Thoracic aorta (tissue), 2 donors: ENCODE data around the gene CAPZA2. TPM values are rescaled to one million over a fixed set of nuclear protein-coding genes. Genes with fewer than 3 reads are reported as not detected.

Source experiments
- ATAC-seq: fragments of 150-250 bp; one replicate; pipeline ENCODE4 v1.8.0; 2017; ENCODE audit warnings: low read depth; ENCODE audit not compliant: insufficient number of reproducible peaks, low FRiP score
- DNase-seq: peaks from one replicate; pipeline ENCODE4 v3.0.0-alpha.2; 2020; ENCODE audit warnings: low spot score
- H3K27ac ChIP-seq, 2 donors: fragments of 200-600 bp; sonication (generic); 1 replicate in 1 of 2; 2 replicates in 1 of 2; pipeline ENCODE4 v1.5.1; 2016; ENCODE audit warnings: mild to moderate bottlenecking in 2 of 2, moderate library complexity in 2 of 2
- H3K27me3 ChIP-seq: fragments of 200-600 bp; sonication (generic); replicated peaks from 2 replicates; pipeline ENCODE4 v1.6.0; 2016; ENCODE audit warnings: mild to moderate bottlenecking; ENCODE audit not compliant: insufficient read depth
- H3K36me3 ChIP-seq: fragments of 200-600 bp; sonication (generic); one replicate; pipeline ENCODE4 v1.5.1; 2016
- H3K4me1 ChIP-seq, 2 donors: fragments of 200-600 bp; sonication (generic); 1 replicate in 1 of 2; 2 replicates in 1 of 2; pipeline versions ENCODE4 v1.5.1 to v1.6.0; 2016; ENCODE audit warnings: low read depth in 2 of 2, mild to moderate bottlenecking in 1 of 2; ENCODE audit not compliant: control insufficient read depth in 1 of 2
- H3K4me3 ChIP-seq: fragments of 200-600 bp; sonication (generic); 2 replicates; pipeline ENCODE4 v1.5.1; 2016; ENCODE audit warnings: mild to moderate bottlenecking
- H3K9me3 ChIP-seq: fragments of 200-600 bp; sonication (generic); 2 replicates; pipeline ENCODE4 v1.5.1; 2016
- CTCF ChIP-seq: fragments of 200-600 bp; sonication (generic); IDR thresholded peaks from one replicate; pipeline ENCODE4 v1.5.1; 2019; ENCODE audit warnings: antibody characterized with exemption
- total RNA-seq, 2 donors: library from RNA; depleted of rRNA; stranded (reverse); fragments of >200 nt; gene quantifications; one replicate each; pipeline versions ENCODE4 v1.1.0 to v1.2.3, GENCODE V29; 2016

Gene CAPZA2
- total RNA-seq, 2 donors from 2014 or later, result 69.0 to 141 TPM

DNA sequence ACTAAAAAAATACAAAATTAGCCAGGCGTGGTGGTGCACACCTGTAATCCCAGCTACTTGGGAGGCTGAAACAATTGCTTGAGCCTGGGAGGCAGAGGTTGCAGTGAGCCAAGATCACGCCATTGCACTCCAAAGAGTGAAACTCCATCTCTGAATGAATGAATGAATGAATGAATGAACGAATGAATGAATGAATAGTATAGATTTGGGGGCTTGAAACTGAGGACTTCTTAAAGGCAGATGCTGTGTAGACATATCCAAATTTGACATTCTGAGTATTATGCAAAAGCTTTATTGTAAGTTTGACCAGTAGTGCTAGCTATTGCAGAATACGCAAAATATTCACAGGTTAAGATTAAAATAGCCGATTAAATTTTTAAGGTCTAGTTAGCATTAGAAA lies 60.2 kb downstream of the CAPZA2 start:
- no peak for TF ChIP-seq CTCF
- no peak for ATAC-seq
- H3K4me1 ChIP-seq, result no peaks in the 10 kb centered on the region

GRCh38 chr7:116924741-116925140 lies 62.4 kb downstream of the CAPZA2 start:
- Histone ChIP-seq H3K36me3 (no peaks in the 10 kb centered on the region), H3K4me1 (no peaks in the 10 kb centered on the region), H3K9me3 (no peaks in the 10 kb centered on the region), H3K27me3 (no peaks in the 10 kb centered on the region), H3K4me3 (no peak overlapping the region), H3K27ac (no peak overlapping the region)
- TF ChIP-seq CTCF, result no peak
- no peak for ATAC-seq
- DNase-seq, result no peak

More for the DNA sequence above, 60.2 kb downstream of the CAPZA2 start:
- Histone ChIP-seq H3K4me3 (no peak overlapping the region), H3K9me3 (no peaks in the 10 kb centered on the region), H3K36me3 (peaks cover 7% of the 10 kb centered on the region), H3K27ac (no peak overlapping the region), H3K27me3 (no peaks in the 10 kb centered on the region)
- no peak for DNase-seq

DNA sequence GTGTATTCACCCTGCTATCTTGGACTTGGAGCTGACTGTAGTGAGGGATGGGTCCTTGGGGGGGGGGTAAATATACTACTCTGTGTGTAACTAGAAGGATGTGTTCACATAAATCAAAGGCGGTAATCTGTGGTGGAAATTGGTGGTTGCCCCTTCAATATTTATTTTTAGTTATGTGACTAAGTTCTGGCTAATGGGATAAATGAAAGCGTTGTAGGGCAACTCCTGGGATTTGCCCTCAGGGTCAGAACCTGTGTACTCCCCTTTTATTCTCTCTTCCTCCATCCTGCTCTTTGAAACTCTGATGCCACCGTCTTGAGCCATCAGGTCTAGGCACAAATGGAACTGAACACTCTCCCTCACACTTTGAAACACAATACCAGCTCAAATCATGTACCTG lies 66.6 kb downstream of the CAPZA2 start:
- ATAC-seq (no peak), DNase-seq (no peak)
- TF ChIP-seq CTCF, result no peak
- Histone ChIP-seq H3K4me1 (peaks cover 0 to 4% of the 10 kb centered on the region in 2 donors), H3K9me3 (no peaks in the 10 kb centered on the region), H3K27ac (no peak overlapping the region), H3K27me3 (no peaks in the 10 kb centered on the region), H3K4me3 (no peak overlapping the region), H3K36me3 (no peaks in the 10 kb centered on the region)

- ATAC-seq (no peak), DNase-seq (peak; percentile 49)
- TF ChIP-seq CTCF, result peak; percentile 96
- no peaks in the 10 kb centered on the region for H3K27me3 ChIP-seq
- H3K4me1 ChIP-seq, result peaks cover 0 to 4% of the 10 kb centered on the region in 2 donors
- no peak overlapping the region for H3K27ac ChIP-seq
- H3K36me3 ChIP-seq, result no peaks in the 10 kb centered on the region
- H3K4me3 ChIP-seq, result peak overlapping the region; percentile 42
- H3K9me3 ChIP-seq, result no peaks in the 10 kb centered on the region
These were observed 67.8 kb downstream of the CAPZA2 start for GRCh38 chr7:116929914-116930913.

- H3K4me1 ChIP-seq, result peaks cover 0 to 4% of the 10 kb centered on the region in 2 donors
- no peaks in the 10 kb centered on the region for H3K9me3 ChIP-seq
- ATAC-seq, result no peak
- H3K4me3 ChIP-seq, result no peak overlapping the region
- H3K27me3 ChIP-seq, result no peaks in the 10 kb centered on the region
- no peaks in the 10 kb centered on the region for H3K36me3 ChIP-seq
- no peak overlapping the region for H3K27ac ChIP-seq
- DNase-seq, result no peak
- TF ChIP-seq CTCF, result no peak
These were observed 70.2 kb downstream of the CAPZA2 start for GRCh38 chr7:116932566-116932965.
